CD4-positive, alpha-beta T cell treated with Interleukin-12 subunit alpha and Interleukin-12 subunit beta, for 1 hour (primary cell): ENCODE data around the gene TXLNG.
"Not testable (repeated sequence)": the region's sequence is repeated elsewhere in the genome, so short reads cannot be mapped to it uniquely, and the experiment has no call there.

ENCODE experiments used
- DNase-seq: peaks from one replicate; pipeline ENCODE4 v3.0.0-alpha.2; 2020

The TXLNG gene

DNA sequence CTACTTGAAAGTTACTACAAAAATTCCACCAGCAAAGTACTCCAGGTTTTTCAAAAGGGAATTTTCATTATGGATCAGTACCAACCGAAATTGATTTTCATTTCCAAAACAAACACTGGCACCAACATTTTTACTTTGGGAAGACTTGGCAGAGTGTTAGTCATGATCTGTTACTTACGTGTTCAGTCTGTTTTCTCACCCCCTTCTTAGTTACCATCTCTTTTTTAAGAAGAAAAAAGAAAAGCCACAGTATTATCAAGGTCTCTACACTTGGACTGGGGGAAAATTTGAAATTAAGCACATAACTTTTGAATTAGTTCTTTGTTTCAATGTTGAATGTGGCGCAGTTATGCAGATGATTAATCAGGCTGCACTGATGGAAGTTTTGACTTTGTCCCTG, 56.4 kb downstream of the TXLNG start:
- DNase-seq = no peak

DNA sequence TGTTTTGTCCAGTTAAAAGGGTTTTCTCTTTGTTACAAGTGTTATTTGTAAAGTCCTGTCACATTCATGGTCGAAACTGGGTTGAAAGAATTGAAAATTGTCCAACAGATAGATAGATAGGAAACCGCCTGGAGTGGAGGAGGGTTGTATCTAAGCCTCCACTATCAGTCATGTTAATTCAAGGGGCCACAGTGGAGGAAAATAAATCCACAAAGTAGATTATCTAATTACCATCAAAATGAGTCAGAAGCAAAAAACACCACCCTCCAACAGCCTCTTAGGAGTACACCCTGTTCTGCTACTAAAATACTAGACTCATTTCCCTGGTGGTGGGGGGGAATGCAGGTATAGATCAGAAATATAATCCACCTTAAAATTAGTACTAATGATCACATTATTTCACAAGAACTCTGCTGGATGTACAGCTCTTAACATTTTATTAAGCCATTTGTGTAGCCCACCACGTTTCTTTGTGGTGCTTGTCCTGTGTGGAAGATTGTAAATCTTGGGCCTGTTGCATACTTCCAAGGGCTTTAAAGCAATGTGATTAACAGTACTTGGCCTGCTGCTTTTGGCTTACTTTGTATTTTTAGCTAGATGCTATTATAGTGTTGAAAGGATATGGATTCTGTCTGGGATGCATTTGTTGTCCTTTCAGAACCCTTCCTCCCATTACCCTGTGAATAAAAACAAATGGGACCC, 57.1 kb downstream of the TXLNG start:
- DNase-seq = no peak

DNA sequence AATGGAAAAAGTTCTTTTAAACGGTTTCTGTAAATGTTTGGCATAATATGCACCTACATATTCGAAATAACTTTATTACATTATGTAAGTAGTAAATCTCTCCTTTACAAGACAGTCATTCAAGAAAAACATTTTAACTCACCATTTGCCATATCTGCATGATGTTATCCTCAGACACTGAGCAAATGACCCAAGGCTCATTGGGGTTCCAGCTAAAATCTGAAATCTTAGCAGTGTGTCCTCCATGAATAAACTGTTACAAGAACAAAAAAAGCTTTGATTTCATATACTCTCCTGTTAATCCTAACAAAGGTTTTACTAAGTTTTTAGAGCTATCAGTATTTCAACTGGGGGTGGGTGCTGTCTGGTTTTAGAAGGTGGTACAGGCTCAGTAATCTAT, 59.4 kb downstream of the TXLNG start:
- DNase-seq = no peak

DNA sequence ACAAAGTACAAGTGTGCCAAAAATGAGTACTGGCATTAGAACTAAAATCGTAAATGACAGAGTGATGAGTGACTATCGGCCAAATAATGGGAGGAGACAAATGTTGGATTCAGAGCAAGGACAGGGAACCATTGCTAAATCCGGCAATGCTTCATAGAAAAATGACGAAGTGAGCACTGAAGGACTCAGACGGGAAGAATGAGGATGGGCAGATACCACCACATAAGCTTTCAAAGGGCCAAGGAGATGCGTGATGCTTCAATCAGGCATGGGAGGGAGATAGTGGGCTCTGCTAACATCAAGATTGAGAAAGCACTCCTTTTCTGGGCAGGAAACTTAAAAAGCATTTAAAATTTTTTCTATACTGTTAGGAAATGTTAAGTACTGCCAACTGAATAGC, 62.3 kb downstream of the TXLNG start:
- DNase-seq = no peak

DNA sequence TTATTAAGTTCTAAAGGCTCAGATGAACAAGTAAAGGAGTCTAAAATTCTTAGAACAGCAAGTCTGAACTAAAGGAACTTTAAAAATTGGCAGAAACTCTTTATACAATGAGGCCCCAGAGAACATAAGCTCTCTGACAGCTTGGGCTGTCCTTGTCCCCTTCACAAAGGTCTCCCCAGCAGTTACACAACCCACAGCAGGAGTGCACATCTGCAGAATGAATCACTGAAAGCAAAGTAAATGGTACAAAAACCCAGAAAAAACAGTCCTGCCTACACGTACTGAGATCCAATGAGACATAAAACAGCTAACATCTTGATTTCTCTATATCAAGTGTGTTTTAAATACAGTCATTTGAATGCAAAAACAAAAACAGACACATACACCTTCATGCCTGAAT, 65.2 kb downstream of the TXLNG start:
- no peak for DNase-seq

DNA sequence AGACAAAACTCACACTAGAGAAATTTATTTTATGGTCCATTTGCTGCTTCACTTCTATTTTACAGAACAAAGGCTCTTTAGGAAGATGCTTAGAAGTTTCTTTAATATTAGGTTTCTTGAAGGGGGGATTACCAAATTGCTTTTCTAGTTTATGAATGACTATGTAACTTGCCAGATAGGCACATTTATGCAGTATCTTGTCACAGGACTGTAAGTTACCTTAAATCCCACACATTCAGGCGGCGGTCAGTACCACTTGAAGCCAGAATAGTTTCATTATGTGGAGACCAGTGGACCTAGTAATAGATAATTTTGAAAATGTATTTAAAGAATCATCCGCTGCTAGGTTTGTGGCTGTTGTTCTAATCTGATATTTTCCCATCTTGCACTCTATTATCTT, 65.6 kb downstream of the TXLNG start:
- no peak for DNase-seq

DNA sequence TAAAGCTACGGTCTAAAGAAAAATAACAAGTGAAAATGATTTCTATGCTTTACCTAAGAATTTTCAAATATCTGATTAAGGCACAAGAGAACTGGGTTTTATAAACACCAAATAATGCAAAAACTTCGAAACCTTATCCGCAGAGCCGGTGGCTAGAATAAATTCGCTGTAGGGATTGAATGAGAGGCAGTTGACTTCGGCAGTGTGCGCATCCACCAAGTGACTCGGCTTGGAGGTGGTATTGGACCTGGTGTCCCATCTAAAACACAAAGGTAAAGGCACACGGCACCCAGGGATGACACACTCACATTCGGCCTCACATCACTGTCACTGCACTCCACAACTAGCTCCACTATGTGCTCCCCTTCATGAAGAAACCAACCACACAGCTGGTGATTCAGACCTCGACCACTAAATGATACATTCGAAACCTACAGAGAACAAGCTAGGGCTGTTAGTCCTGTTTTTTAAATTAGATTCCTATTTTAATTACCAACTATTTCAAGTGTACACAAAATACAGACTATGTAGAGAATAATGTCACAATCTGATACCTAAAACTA, 66.4 kb downstream of the TXLNG start:
- DNase-seq = no peak

DNA sequence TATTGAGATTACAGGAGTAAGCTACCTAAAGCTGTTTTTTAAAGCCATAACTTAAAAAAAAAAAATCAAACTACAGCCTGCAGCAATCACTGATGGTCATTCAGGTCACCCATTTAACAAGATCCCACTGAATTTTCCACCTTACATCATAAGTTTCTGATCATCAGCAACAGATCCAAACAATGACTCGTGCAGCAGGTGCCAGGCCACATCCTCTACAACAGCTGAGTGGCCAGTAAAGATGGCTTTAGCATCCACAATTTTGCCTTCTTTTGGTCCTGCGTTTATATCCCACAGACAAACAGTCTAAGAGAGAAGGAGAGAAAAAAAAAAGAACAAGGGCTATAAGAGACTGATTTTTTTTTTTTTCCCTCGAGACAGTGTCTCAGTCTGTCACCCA, 67.3 kb downstream of the TXLNG start:
- no peak for DNase-seq

DNA sequence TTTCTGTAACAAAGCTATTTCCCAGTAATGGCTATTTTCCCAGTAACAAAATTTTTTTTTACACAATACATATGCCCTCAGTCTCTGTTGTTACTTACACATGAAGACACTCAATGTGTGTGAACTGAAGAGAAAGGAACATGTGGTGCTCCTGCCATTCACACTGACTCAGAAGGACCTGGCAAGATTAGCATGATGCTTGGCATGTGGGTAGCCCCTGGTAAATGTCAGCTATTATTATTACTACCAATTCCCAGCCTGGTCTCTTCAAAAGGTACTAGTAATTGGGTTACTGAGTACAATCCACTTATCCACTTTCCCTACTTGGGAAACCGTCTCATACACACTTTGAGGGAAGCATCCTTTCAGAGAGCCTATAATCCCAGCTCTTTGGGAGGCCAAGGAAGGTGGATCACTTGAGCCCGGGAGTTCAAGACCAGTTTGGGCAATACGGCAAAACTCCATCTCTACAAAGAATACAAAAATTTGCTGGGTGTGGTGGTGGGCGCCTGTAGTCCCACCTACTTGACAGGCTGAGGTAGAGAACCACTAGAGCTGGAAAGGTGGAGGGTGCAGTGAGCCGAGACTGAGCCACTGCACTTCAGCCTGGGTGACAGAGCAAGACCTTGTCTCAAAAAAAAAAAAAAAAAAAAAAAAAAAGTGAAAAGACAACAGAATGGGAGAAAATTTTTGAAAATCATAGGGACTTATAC, 69.3 kb downstream of the TXLNG start:
- DNase-seq = no peak

DNA sequence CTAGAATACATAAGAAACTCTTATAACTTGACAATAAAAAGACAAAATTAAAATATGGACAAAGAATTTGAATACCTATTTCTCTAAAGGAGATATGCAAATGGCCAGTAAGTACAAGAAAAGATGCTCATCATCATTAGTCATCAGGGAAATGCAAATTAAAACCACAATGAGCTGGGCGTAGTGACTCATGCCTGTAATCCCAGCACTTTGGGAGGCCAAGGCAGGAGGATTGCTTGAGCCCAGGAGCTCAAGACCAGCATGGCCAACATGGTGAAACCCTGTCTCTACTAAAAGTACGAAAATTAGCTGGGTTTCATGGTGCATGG, 69.8 kb downstream of the TXLNG start:
- DNase-seq = not testable (repeated sequence)

DNA sequence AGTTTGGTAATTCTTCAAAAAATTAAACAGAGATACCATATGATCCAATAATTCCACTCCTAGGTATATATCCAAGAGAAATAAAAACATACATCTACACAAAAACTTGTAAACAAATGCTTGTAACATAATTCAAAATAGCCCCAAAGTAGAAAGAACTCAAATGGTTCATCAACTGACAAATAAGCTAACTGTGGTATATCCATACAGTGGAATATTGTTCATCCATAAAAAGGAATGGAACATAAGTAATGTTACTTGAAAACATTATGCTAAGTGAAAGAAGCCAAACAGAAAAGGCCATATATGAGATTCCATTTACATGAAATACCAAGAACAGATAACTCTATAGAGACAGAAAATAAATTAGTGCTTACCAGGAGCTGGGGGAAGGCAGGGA, 70.5 kb downstream of the TXLNG start:
- no peak for DNase-seq

DNA sequence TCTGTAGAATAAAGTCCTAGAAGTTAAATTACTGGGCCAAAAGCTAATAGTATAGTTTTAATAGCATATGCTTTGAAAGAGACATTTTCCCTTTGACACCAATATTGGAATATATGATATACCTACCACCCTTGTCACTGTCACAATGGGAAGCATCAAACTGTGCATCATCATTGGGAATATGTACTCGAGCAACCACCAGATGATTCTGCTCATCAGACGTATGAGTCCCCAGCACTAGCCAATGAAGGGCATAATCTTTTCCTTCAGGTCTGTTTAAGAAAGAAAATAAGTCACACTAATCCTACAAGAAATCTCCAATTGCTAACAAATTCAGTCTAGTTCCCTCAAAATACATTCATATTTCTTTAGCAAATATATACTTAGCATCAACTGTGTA, 76.6 kb downstream of the TXLNG start:
- DNase-seq = no peak

DNA sequence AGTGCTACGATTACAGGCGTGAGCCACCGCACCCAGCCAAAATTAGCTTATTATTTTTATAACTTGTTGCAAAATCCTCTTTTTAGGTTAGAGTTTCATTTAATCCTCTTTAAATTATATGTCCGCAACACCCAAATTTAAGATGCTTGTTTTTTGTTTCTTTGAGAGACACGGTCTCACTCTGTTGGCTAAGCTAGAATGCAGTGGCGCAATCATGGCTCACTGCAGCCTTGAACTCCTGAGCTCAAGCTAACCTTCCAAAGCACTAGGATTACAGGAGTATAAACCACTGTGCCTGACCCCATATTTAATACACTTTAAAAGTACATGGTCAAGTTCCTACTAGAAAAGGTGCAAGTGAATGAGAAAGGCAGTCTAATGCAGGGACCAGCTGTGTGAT, 81.7 kb downstream of the TXLNG start:
- no peak for DNase-seq

DNA sequence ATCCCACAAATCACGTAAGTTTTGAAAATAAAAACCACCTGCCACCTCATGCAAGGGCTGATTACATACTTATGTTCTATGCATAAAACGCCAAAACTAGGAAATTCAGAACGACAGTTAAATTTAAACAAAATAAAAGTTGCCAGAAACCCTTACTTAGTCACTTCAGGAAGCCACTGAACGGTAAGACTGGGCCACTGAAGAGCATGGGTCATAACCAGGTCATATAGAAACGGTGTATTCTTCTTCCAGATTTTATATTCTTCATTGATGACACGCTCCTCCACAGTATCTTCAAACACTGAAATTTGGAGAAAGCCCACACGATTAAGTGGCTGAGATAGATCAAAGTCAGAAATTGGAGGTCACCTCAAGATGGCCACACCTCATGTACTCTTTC, 82.7 kb downstream of the TXLNG start:
- peak; percentile 2 for DNase-seq

DNA sequence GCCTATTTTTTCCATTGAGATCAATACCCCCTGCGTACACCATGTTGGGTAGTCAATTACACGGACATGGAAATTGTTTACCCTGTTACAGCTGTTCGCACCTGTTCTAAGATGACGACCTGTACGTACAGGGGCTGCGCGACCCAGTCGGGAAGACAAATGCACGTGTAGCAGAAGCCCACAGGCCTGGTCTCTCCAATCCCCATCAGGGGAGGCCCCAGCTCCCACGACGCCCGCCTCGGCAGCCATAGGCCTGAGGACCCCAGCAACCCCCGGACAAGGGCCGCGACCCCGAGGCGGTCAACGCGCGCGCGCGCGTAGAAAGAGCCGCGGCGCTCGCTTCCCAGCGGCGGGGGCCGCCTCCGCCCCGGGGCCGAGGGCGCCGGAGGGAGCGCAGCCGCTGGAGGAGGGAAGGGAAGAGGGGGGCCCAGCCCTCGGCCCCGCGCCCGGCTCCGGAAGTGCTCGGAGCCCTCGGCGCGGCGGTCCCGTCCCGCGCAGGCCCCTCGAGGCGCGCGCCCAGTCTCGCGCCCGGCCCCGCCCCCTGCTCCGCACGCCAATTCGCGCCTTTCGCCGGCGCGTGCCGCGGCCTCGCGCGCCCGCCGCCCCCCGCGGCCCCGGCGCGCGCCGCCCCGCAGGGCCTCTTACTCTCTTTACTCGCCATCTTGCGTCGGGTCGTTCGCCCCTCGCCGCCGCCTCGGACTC, 83.3 kb downstream of the TXLNG start:
- peak; percentile 56 for DNase-seq

DNA sequence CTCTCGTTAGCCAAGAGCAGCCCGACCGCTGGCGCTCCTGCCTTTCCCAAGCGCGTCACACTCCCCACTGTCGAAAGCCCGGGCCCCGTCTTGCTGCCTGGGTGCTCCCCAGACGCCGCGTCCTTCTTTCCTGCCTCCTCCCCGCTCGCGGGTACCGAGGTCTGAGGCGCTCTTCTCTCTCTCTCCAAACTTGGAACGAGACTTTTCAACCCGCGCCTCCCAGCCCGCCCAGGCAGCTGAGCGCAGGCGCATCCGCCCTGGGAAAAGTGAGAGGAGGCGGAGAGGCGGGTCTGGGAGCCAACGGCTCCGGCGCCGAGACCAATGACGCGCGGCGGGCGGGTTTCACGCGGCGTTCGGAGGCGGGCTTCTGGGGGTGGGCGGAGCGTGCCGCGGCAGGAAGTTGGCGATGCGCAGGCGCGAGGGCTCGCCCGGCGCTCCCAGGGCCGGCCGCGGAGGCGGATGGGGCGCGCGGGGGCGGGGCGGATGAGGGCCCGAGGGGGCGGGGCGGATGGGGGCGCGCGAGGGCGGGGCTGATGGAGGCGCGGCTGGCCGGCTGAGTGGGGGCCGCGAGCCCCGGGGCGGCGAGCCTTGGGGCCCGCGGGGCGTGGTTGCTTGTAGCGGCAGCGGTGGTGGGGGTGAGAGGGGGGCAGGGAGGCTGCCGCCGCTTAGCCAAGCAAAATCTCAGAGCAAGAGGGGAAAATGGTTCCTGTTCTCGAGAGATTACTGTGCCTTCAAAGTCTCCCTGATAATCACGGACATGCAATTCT, 84.0 kb downstream of the TXLNG start, which contains the start of gene RBBP7:
TSS of gene RBBP7 (minus strand) at position 268 of the 767 bp plus-strand sequence. CDS start 309 bp downstream, outside the sequence.
- DNase-seq = peak; percentile 93

DNA sequence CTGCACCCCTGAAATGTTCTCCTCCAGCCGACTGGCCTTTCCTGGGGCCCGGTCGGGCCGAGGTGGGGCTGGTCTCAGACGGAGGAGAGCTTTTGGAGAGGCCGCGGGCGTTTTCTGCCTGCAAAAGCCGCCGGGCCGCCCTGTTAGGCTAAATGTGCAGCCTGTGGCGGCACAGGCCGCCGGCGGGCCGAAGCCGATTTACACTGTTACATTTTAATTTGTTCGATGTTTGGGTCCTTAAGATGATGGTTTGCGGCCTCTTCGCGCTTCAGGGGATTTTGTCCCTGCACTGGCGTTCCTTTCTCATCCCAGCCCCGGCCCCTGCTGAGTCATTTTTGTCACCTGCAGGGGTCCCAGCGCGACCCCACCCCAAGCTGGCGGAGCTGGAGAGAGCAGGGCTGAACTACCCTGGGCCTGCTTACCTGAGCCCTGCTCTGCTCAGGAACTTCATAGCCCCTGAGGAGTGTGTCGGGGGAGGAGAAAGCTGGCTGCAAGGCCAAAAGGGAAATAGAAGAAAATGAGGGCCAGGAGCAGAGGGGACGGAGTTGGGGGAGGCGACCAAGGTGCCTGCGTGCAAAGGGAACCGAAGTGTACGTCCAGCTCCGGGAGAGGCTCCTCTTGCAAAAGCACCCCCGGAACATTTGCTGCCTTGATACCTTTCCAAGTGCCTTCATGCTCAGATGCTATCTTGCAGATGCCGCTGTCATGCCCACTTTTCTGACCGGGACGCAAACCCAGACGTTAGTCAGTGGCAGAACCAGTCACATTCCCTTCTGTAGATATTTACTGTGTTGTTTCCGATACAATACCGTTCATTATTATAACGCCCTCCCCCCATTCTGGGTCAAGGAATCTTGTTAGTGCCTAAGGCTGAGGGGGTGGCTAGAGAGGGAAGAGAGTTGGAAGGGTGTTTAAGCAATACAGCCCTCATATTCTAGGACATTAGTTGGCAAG, 84.9 kb downstream of the TXLNG start:
- no peak for DNase-seq

DNA sequence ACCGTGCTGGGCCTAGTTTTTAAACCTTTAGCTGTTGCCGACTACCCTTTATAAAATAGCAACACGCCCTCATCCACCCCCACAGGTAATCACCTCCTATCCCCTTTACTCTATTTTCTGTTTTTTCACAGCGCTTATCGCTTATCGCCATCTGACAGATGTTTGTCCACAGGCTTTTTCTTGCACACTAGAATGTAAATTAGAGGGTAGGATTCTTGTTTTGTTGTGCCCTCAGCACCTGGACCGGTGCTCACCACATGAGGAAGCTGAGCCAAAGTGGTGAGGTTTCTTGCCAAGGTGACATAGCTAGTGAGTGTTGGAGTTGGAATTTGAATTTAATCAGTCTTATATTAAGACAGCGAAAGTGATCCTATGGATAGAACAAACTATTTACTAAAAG, 86.8 kb downstream of the TXLNG start:
- no peak for DNase-seq

DNA sequence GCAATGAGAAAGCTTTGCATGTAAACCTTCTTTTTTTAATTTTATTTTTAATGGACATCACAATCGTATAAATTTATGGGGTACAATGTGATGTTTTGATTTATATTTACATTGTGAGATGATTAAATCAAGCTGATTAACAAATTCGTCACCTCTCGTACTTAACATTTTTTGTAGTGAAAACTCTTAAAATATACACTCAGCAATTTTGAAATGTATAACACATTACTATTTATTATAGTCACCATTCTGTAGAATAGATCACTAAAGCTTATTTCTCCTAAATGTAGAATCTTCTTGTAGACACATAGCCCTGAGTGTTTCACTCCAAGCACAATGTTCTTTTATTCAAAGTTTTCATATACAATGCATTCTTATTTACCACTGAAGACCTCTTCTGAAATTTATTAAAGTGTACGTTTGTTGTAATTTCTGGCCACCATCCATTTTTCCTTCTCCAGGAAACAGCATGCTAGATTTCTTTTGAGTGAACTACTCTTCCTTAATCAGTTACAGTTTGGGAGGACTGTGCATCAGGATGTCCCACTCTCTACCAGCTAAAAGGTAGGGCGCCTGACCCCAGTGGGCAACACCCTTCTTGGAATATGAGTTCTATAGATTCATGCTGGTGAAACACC, 88.3 kb downstream of the TXLNG start:
- DNase-seq = no peak

DNA sequence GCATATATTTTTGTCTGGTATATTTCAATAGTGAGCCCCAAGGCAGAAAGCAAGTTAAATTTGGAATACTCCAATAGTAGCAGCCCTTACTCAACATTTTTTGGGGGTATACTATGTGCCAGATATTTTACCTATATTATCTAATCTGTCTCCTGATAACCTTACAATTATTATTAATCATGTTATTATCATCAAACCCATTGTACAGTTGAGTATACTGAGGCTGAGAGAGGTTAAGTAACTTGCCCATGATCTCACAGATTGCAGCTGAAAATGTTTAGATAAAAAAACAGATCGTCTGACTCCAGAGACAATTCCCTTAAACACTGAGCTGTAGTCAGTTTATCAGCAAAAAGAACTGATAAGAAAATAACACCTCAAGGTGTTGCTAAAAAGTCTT, 90.4 kb downstream of the TXLNG start:
- no peak for DNase-seq

DNA sequence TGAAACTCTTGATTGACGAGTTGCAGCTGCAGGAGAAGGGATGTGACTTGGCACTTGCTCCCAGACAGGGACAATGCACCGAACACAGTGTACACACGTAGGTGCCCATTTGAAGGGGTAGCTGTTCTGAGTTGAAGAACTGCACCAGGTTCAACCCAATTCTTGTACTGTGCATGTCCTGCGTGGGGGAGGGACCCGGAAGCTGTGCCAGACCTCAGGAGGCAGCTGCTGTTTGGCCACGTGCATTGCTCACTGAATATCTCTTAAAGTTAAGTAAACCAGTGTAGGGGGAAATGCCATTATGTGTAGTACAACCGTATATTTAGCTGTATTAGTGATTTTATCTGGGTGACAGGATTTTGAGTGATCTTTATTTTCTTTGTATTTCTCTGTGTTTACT, 95.9 kb downstream of the TXLNG start:
- DNase-seq = no peak
